OCI-M1 (cell line): ENCODE data around the gene GNB1L.

ENCODE experiments used
- DNase-seq: peaks from one replicate; lab custom pipeline; 2025; lab: John Stamatoyannopoulos, UW

Gene GNB1L

GRCh38 chr22:19876314-19876940 is 21.8 kb upstream of the GNB1L start:
- no peak for DNase-seq

DNA sequence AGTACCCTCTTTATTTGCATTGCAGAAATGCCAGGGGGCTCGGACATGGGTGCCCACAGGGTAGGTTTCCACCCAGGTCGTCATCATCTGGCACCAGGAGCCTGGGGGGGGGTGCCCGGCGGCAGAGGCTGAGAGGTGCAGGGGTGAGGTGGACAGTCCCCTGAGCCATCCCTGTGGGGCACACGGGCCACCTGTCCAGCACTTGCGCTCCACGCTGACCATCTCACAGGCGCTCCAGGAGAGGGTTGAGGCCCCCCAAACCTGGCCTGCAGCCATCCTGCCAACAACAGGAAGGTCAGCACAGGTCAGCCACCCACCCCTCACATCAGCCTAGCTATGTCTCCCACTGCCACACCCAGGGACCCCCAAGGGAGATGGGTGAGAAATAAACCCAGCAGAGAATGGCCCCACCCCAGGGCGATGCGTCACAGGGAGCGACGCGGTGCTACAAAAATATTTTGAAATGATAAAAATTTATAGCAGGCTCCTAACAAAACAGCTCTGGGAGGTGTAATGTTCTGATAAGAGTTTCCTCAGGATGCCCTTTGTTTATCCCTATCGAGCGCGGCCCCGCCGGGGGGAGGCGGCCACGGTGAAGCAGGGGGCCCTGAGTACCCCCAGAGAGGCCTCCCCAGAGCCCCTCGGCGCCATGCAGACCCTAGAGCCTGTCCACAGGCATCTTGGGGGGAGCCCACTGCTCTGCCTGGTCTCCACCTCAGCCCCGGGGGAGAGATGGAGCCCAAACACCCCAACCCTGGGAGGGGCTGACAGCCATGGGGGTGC is 21.0 kb upstream of the GNB1L start:
- DNase-seq = no peak

DNA sequence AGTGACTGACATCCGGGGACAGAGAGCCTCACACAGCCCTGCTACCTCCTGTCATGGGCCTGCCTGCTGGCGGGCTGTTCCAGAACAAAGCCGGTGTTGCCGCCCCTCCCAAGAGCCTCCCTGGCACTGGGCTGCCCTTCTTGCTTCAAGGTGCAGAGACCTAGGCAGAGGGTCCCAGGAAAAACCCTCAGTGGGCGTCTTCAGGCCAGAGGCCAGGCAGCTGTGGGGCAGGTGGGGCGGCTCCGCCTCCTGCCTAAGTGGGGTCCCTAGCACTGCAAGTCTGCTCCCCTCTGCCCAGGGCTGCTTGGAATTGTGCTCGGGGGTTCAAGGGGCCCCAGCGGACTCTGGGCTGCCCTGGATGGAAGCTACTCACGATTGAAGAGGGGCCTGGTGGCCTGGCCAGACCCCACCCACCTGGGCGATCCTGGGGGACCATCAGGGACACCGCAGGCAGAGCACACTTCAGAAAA is 20.4 kb upstream of the GNB1L start:
- no peak for DNase-seq

GRCh38 chr22:19874307-19875060 is 19.8 kb upstream of the GNB1L start:
- DNase-seq = no peak

GRCh38 chr22:19873960-19874306 is 19.3 kb upstream of the GNB1L start:
- DNase-seq = no peak

DNA sequence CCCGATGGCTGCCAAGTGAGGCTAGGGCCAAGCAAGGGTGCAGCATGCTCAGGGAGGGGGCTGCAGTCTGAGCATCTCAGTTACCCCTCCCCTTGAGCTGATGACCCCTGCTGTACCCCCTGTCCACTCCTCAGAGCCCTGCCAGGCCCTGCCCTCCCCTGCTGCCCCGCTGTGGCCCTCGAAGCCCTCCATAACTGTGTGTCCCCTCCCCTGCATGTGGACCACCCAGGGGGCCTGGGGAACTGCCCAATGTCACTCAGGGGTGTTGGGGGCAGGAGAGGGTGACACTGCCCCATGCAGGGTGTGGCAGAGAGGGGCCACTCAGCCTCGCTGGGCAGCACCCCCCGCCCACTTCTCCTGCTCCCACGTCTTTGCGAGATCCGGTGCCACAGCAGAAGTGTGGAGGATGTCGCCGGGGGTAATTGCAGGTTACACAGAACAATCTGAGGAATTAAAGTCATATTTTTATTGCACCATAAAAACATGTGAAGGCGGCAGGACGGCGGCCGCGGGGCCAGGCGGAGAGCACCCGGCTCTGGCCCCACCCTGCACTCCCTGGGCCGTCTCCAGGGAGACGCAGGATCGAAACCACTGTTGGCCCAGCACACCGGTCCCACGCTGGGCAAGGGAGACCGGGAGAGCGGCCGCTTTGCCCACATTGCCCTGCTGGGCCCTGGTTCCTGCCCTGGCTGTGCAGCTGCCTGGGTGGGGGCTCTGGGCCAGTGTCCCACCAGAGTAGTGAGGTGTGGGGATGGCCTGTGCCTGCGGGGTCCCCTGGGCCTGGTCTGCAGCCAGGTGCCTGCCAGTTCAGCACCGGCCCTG is 18.7 kb upstream of the GNB1L start:
- no peak for DNase-seq

DNA sequence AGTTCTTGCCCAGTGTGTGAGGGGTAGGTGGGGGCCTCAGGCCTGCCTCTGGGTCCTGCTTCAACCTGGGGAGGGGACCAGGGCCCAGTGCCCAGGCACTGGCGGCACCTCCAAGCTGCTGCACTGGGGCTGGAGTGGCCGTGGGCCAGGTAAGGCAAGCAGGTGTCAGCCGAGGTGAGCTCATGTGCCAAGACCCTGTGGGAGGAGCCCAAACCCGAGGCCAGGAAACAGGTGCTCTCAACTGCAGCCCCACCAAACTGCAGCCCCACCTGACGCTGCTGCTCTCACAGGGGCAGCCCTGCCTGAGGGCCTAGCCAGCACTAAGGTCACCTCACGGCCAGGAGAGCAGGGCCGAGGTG is 18.1 kb upstream of the GNB1L start:
- DNase-seq = no peak

- DNase-seq = no peak
These were observed 17.4 kb upstream of the GNB1L start for GRCh38 chr22:19871845-19872778.

DNA sequence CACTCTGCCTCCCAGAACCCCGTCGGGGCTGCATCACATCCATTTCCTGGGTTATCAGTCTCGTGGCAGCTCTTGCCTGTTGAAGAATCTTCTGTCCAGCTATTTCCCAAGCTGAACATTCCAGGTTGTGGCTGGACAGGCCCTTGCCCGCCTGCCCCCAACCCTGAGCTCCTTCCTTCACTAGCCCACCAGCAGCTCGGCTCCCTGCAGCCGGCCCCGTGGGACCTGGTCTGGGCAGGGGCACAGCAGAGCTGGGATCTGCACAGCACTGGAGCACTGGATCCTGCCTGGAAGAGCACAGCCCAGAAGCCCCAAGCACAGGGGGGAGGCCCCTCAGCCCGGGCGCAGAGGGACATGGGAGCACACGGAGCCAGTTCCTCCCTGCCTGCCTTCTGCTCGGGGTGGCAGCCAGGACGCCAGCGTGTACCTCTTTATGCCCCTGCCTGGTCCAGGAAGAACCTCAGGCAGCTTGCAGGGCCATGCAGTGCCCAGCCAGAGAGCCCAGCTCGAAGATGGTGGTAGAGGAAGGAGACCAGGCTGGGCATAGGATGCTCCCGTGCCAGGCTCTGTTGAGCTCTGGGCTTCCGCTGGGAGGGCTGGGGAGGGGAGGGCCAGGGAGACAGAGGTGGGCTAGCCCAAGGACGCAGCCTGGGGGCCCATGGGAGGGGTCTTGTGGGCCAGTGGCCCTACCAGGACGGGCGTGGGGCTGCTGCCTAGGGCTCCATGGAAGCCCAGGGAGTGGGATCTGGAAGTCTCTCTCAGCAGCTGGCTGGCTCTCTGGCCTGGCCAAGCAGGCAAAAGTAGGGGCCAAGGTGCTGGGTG is 16.6 kb upstream of the GNB1L start:
- no peak for DNase-seq

GRCh38 chr22:19870153-19871022 is 15.7 kb upstream of the GNB1L start:
- DNase-seq = no peak

GRCh38 chr22:19869497-19870152 is 15.0 kb upstream of the GNB1L start:
- DNase-seq = no peak

GRCh38 chr22:19868773-19869471 is 14.2 kb upstream of the GNB1L start:
- DNase-seq = no peak

DNA sequence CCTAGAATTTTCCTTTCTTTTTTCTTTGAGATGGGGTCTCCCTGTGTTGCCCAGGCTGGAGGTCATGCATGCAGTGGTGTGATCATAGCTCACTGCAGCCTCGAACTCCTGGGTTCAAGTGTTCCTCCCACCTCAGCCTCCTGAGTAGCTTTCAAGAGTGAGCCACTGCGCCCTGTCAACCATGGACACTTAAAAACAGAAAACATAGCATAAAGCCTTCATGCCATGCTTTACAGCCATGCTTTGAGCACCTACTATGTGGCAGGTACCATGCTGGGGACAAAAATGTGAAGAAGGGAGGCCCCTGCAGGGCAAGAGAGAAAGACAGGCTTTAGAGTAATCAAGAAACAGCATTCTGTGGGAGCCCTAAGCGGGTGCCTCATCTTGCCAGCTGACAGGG is 13.7 kb upstream of the GNB1L start:
- no peak for DNase-seq

DNA sequence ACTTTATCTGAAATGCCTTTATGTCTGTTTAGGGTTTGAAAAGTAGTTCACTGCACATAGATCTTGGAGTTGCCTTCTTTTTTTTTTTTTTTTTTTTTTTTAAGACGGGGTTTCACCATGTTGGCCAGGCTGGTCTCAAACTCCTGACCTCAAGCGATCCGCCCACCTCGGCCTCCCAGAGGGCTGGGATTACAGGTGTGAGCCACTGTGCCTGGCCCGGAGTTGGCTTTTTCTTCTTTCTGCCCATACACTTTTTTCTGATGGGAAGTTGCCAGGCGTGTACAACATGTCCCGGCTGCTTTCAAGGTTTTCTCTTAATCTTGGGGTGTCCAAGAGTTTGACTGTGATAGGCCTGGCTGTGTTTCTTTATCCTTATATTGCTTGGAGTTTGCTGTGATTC is 12.9 kb upstream of the GNB1L start:
- DNase-seq = no peak

DNA sequence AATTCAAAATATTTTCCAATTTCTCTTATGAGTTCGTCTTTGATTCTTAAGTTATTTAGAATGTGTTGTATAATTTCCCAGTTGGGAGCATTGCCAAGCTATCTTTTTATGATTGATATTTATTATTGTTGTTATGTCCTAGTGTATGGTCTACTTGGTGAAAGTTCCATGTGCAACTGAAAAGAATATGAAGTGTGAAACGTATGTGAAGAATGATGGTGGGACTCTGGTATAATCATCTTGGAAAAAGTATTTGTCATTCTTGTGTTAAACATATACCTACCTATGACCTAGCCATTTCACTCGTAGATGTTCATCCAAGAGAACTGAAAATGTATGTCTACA is 12.0 kb upstream of the GNB1L start:
- no peak for DNase-seq

GRCh38 chr22:19865141-19865829 is 10.6 kb upstream of the GNB1L start:
- DNase-seq = no peak

GRCh38 chr22:19864538-19865106 is 9.9 kb upstream of the GNB1L start:
- DNase-seq = no peak
